Nephron (organoid): ENCODE results near the gene PYGO2.

Experiments used
- H3K27ac Mint-ChIP-seq, 3 experiments: 2 replicates each; pipeline ENCODE4 v1.8.0; 2020; ENCODE audit warnings: mixed read lengths in 3 of 3, mild to moderate bottlenecking in 2 of 3, moderate library complexity in 1 of 3
- H3K27me3 Mint-ChIP-seq: 2 replicates; pipeline ENCODE4 v1.8.0; 2021; ENCODE audit warnings: low read depth, mild to moderate bottlenecking, moderate library complexity, mixed read lengths
- H3K36me3 Mint-ChIP-seq: 2 replicates; pipeline ENCODE4 v1.8.0; 2020; ENCODE audit warnings: low read depth, mixed read lengths
- H3K4me1 Mint-ChIP-seq: 2 replicates; pipeline ENCODE4 v1.8.0; 2020; ENCODE audit warnings: mixed read lengths
- H3K4me3 Mint-ChIP-seq, 3 experiments: 2 replicates each; pipeline ENCODE4 v1.8.0; 2020; ENCODE audit warnings: mild to moderate bottlenecking in 3 of 3, mixed read lengths in 3 of 3, moderate library complexity in 2 of 3
- H3K9me3 Mint-ChIP-seq: 2 replicates; pipeline ENCODE4 v1.8.0; 2020; ENCODE audit warnings: mixed read lengths
- TF ChIP-seq, protein P1 (sequence below), 3 experiments: fragments of 200-600 bp; sonication (generic); IDR thresholded peaks; one replicate each; pipeline ENCODE4 v1.5.0; 2021; ENCODE audit warnings: antibody characterized with exemption in 3 of 3; ENCODE audit not compliant: unreplicated experiment in 3 of 3

PYGO2 gene

DNA sequence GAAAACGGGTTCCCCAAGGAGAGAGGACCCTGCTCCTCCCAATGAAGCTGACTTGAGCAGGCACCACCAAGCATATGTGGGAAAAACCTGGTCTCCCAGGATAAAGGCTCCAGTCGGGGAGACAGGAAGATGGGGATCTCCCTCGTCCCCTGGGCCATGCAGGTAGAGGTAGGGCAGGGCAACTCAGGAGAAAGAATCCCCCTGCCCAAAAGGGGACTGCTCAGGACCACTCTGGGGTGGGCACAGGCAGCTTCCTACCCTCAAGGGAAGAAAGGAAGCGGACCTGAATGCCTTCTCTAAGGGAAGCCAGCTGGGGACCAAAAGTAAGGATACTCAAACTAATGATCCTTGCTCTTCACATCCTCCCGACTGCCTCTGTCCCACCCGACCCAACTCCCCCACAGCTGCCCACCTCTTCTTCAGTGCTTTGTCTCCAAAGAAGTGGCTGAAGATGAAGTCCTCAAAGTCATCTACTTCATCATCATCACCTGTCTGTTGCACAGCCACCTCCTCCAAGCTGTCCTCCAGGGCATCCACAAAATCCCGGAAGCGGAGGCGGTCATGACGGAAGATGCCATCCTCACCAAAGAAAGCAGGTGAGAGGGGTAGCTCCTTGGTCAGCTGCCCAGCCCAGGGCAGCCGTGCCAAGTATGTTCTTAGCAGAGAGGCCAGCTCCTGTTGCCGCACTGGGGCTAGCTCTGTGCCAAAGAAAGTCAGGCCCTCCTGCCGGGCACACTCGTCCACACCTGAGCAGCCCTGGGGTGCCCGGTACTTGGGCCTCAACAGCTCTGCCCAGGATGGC lies 16.2 kb downstream of the PYGO2 start:
- TF ChIP-seq, protein P1, sequence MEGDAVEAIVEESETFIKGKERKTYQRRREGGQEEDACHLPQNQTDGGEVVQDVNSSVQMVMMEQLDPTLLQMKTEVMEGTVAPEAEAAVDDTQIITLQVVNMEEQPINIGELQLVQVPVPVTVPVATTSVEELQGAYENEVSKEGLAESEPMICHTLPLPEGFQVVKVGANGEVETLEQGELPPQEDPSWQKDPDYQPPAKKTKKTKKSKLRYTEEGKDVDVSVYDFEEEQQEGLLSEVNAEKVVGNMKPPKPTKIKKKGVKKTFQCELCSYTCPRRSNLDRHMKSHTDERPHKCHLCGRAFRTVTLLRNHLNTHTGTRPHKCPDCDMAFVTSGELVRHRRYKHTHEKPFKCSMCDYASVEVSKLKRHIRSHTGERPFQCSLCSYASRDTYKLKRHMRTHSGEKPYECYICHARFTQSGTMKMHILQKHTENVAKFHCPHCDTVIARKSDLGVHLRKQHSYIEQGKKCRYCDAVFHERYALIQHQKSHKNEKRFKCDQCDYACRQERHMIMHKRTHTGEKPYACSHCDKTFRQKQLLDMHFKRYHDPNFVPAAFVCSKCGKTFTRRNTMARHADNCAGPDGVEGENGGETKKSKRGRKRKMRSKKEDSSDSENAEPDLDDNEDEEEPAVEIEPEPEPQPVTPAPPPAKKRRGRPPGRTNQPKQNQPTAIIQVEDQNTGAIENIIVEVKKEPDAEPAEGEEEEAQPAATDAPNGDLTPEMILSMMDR (IDR thresholded peaks at IDR 0.05; ENCODE audit: unreplicated experiment in 3 of 3), result no peak
- peaks cover 30% of the 10 kb centered on the region for H3K4me1 Mint-ChIP-seq
- H3K27ac Mint-ChIP-seq, result peak overlapping the region in 2 of 3 experiments; percentile 79 to 87
- no peaks in the 10 kb centered on the region for H3K9me3 Mint-ChIP-seq
- H3K4me3 Mint-ChIP-seq, result no peak overlapping the region
- peaks cover 11% of the 10 kb centered on the region for H3K36me3 Mint-ChIP-seq
- no peaks in the 10 kb centered on the region for H3K27me3 Mint-ChIP-seq

DNA sequence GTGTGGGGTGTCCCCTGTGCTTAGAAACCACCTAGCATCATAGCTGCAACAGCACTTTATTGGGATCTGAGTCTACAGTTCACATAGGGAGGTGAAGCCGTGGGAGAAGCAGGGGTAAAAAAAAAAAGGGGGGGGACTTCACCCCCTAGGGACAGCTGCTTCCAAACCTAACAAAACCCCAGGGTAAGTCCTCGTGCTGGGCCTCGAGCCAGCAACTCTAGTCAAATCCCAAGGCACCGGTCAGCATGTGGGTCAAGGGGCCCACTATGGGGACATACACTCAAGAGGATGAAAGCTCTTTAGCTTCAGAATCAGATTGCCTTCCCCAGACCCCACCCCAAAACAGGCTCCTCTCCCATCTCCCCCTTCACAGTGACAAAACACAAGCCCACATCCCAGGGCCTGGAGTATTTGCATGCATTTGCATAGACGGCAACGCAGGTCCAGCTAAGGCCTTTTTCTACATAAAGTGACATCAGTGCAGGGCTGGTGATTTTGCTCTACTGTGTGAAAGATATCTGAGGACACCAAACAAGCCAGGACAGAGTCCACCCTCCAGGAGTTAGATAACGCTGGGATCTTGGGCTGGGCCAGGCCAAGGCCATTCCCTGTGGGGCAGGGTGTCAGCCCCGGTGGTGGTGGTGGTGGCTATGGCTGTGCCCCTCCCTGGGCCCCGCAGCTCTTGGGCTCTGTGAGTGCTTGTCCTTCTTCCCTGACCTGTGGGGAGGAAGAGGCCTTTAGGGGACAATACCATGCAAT lies 17.0 kb downstream of the PYGO2 start:
- H3K9me3 Mint-ChIP-seq, result no peaks in the 10 kb centered on the region
- TF ChIP-seq, protein P1 (IDR thresholded peaks at IDR 0.05; ENCODE audit: unreplicated experiment in 3 of 3), result no peak
- peak overlapping the region; percentile 79 to 87 (median 83) for H3K27ac Mint-ChIP-seq
- no peak overlapping the region for H3K4me3 Mint-ChIP-seq
- peaks cover 32% of the 10 kb centered on the region for H3K4me1 Mint-ChIP-seq
- no peaks in the 10 kb centered on the region for H3K27me3 Mint-ChIP-seq
- H3K36me3 Mint-ChIP-seq, result peaks cover 11% of the 10 kb centered on the region

DNA sequence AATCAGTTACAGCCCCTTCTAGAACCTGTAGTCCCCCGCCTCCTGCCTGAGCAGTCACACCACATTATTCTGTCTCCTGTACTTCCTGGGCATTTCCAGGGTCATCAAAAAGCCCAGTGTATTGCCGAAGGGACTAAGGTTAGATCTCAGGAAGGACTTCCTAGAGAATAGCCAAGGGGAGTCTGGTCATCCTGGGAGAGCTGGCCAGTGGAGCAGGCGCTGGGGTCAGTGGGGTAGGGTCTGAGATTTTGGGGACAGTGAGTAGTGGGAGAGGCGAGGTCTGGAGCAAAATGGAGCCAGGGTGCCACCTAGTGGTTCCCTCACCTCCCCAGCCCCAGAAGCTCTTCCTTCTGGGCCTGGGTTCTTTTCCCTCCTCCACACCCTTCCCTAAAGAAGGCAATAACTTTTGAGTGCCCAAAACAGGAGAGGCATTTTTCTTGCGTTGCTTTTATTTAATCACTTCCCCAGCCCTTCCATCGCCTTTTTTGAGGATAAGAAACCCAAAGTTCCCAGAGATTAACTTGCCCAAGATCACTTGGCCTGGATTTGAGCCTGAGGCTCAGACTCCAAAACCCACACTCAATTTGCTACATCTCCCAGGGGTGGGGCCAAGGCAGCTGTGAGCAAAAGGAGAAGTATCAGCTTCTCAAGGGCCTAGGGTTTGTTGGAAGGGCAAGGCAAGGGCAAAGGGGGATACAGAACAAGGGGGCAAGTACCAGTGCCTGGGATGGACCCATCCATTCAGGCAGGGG lies 17.8 kb downstream of the PYGO2 start:
- peak overlapping the region; percentile 69 to 87 (median 83) for H3K27ac Mint-ChIP-seq
- peak overlapping the region in 1 of 3 experiments; percentile 2 for H3K4me3 Mint-ChIP-seq
- TF ChIP-seq, protein P1 (IDR thresholded peaks at IDR 0.05; ENCODE audit: unreplicated experiment in 3 of 3), result peak; percentile 67 to 75 (median 72)
- H3K4me1 Mint-ChIP-seq, result peaks cover 37% of the 10 kb centered on the region
- H3K9me3 Mint-ChIP-seq, result no peaks in the 10 kb centered on the region
- H3K27me3 Mint-ChIP-seq, result no peaks in the 10 kb centered on the region
- peaks cover 9% of the 10 kb centered on the region for H3K36me3 Mint-ChIP-seq

DNA sequence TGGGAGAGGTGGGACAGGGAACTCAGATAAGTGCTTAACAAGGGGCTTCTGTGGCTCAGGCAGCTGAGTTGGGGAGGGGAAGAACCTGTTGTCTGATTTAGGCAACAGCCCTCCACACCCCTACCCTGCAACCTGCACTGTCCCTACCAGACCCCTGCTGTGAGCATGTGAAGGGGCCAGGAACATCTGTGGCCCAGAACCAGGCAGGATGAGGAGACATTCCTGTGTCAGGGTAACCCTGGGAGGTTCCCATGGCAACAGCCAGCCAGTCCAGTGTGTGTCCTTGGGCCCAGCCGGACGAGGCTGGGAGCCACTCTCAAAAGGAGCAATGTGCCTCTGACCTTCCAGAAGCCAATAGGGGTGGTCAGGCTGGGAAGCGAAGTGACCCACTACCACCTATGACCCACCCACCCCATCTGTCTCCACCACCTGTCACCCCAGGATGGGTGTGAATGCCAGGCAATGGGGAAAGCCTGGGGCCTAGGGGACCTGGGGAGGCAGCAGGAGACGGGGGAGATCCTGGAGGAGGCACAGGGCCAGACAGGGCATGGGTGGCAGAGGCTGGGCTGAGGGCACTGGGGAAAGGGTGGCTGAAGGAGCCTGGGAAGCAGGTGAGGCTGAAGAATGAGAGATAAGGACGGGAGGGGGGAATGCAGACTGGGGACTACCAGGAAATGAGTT lies 20.1 kb downstream of the PYGO2 start:
- TF ChIP-seq, protein P1 (IDR thresholded peaks at IDR 0.05; ENCODE audit: unreplicated experiment in 3 of 3), result no peak
- Mint-ChIP-seq H3K27me3 (no peaks in the 10 kb centered on the region), H3K4me1 (peaks cover 51% of the 10 kb centered on the region), H3K36me3 (peaks cover 5% of the 10 kb centered on the region), H3K4me3 (no peak overlapping the region), H3K27ac (peak overlapping the region in 1 of 3 experiments; percentile 27), H3K9me3 (no peaks in the 10 kb centered on the region)

DNA sequence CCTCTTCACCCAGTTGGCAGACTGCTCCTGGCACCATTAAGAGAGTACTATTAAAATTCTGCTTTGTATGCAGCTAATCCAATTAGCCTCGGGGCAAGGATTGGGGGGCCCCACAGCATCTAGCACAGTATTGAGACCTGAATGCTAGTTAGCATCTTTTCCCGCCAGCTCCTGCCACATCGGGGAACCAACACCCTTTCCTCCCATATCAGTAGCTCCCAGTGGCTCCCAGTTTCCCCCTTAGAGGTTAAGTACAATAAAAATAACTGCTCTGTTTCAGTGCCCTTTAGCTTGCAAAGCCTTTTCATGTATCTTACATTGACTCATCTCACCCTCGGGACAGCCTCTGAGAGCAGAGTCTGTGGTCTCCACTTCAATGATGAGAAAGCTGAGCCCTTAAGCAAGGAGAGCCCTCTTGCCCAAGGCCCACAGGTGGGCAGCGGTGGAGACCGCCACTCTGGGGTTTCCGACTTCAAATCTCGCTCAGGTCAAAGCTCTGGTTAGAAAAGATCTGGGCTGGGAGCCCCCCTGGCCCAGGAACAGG lies 20.9 kb downstream of the PYGO2 start:
- Mint-ChIP-seq H3K4me1 (peaks cover 49% of the 10 kb centered on the region), H3K36me3 (no peaks in the 10 kb centered on the region), H3K27ac (peak overlapping the region; percentile 57 to 81 (median 57)), H3K27me3 (no peaks in the 10 kb centered on the region), H3K9me3 (no peaks in the 10 kb centered on the region), H3K4me3 (peak overlapping the region; percentile 8 to 51 (median 10))
- TF ChIP-seq, protein P1 (IDR thresholded peaks at IDR 0.05; ENCODE audit: unreplicated experiment in 3 of 3), result no peak
